Suprapubic skin (tissue), 4 donors: Measurements from ENCODE around the gene FMN1. TPM values are rescaled to one million over a fixed set of nuclear protein-coding genes. Genes with fewer than 3 reads are reported as not detected.

Experiments
- DNase-seq, 2 donors: peaks; one replicate each; pipeline ENCODE4 v3.0.0-alpha.2; 2019; ENCODE audit warnings: low spot score in 2 of 2
- H3K27ac ChIP-seq: fragments of 200-600 bp; sonication (generic); one replicate; pipeline ENCODE4 v1.5.1; 2019
- H3K27me3 ChIP-seq: fragments of 200-600 bp; sonication (generic); one replicate; pipeline ENCODE4 v1.5.1; 2019
- H3K36me3 ChIP-seq: fragments of 200-600 bp; sonication (generic); one replicate; pipeline ENCODE4 v1.5.1; 2019
- H3K4me1 ChIP-seq: fragments of 200-600 bp; sonication (generic); one replicate; pipeline ENCODE4 v1.5.1; 2019
- H3K4me3 ChIP-seq: fragments of 200-600 bp; sonication (generic); one replicate; pipeline ENCODE4 v1.5.1; 2019; ENCODE audit warnings: mild to moderate bottlenecking
- H3K9me3 ChIP-seq: fragments of 200-600 bp; sonication (generic); one replicate; pipeline ENCODE4 v1.5.1; 2019
- EP300 ChIP-seq: sonication (generic); formaldehyde crosslinking; IDR thresholded peaks from one replicate; pipeline ENCODE4 v1.6.1; 2017; ENCODE audit warnings: antibody characterized with exemption
- POLR2A ChIP-seq, 2 donors: fragments of 450-650 bp; IDR thresholded peaks; one replicate each; pipeline ENCODE4 v1.6.1; 2017; ENCODE audit warnings: antibody characterized with exemption in 2 of 2, mild to moderate bottlenecking in 2 of 2, moderate library complexity in 2 of 2
- POLR2AphosphoS5 ChIP-seq, 3 donors: sonication (generic); formaldehyde crosslinking; IDR thresholded peaks; one replicate each; pipeline ENCODE4 v1.6.1; 2017; ENCODE audit warnings: antibody characterized with exemption in 3 of 3
- WGBS: methylation state at CpG from one replicate; pipeline ENCODE4 v1.1.5; 2018; 5-methylcytosine and 5-hydroxymethylcytosine counted together
- total RNA-seq, 4 donors: library from RNA; depleted of rRNA; stranded (reverse); fragments of >200 nt; gene quantifications; one replicate each; pipeline ENCODE4 v1.1.0, GENCODE V29; 2016
- TF ChIP-seq, protein P1 (sequence below), 2 donors: fragments of 200-600 bp in 1 of 2; fragments of 450-650 bp in 1 of 2; sonication (generic) in 1 of 2; IDR thresholded peaks; one replicate each; pipeline ENCODE4 v1.5.1; 2016 to 2019; ENCODE audit warnings: antibody characterized with exemption in 2 of 2, mild to moderate bottlenecking in 1 of 2, moderate library complexity in 1 of 2

The FMN1 gene
- total RNA-seq, 4 donors from 2014 or later = 19.8 to 47.3 (median 33.1) TPM

DNA sequence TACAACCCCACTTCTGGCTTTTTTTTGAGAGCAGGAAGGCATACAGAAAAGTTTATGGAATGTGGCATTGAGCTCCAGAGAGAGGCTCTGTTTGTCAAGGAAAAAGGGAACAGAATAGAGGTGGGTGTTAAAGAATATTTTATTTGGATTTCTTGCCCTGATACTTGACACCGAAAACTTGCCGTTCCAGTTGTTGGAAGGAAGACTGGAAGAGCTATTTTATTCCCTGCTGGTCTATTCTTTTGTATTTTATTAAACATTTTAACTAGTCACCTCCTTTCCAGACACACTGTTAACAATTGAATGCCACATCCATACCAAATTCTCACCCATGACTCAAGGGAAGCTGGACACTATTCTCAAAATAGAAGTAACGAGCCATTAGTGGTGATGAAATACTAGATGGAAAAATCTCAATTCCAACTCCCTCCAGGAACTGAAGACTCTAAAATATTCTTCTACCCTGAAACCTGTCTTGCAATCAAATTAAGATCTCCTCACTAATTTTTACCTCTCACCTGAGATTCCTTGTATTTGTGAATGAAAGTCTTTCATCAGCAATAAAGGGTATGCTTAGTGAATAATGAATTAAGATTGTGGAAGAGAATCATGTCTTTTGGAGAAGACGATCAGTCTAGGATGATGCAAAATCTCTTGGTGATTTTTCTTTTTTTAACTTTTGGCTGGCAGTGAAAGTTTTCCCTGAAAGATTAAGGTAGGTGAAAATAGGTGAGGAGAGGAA is 448.2 kb downstream of the FMN1 start:
- Histone ChIP-seq H3K27me3 (no peaks in the 10 kb centered on the region), H3K9me3 (no peaks in the 10 kb centered on the region), H3K36me3 (no peaks in the 10 kb centered on the region), H3K27ac (no peak overlapping the region), H3K4me1 (no peaks in the 10 kb centered on the region), H3K4me3 (no peak overlapping the region)
- DNase-seq = no peak
- 73% methylated on average over 4 of the region's 4 CpGs for WGBS
- TF ChIP-seq EP300 (no peak), POLR2A (IDR thresholded peaks at IDR 0.05) (no peak), POLR2AphosphoS5 (IDR thresholded peaks at IDR 0.05) (no peak)
- TF ChIP-seq, protein P1, sequence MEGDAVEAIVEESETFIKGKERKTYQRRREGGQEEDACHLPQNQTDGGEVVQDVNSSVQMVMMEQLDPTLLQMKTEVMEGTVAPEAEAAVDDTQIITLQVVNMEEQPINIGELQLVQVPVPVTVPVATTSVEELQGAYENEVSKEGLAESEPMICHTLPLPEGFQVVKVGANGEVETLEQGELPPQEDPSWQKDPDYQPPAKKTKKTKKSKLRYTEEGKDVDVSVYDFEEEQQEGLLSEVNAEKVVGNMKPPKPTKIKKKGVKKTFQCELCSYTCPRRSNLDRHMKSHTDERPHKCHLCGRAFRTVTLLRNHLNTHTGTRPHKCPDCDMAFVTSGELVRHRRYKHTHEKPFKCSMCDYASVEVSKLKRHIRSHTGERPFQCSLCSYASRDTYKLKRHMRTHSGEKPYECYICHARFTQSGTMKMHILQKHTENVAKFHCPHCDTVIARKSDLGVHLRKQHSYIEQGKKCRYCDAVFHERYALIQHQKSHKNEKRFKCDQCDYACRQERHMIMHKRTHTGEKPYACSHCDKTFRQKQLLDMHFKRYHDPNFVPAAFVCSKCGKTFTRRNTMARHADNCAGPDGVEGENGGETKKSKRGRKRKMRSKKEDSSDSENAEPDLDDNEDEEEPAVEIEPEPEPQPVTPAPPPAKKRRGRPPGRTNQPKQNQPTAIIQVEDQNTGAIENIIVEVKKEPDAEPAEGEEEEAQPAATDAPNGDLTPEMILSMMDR (IDR thresholded peaks at IDR 0.05) = no peak

DNA sequence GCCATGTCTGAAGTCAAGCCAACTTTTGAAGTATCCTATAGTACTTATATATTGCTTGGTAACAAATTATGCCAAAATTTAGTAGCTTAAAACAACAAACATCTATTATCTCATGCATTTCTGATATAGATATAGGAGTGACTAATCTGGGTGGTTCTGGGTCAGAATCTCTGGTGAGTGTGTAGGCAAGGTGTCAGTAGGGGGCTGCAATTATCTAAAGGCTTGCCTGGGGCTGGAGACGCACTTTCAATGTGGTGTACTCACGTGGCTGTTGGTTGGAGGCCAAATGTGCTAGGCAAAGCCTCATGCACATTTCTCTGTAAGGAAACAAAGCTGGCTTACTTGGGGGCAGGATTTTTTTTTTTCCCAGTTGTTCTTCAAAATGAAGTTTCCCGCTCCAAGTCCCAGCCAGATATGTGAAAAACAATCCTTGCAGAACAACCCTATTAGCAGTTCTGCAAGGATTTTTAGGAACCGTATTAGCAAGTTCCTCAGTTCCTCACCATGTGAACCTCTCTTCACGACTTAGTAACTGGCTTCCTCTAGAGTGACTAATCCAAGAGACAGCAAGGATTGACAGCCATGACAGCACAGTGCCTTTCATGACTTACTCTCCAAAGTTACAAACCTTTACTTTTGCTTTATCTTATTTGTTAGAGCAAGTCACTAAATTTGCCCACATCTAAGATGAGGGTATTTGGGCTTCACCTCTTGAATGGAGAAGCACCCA is 450.9 kb downstream of the FMN1 start:
- no peaks in the 10 kb centered on the region for H3K27me3 ChIP-seq
- TF ChIP-seq, protein P1 (IDR thresholded peaks at IDR 0.05) = no peak
- TF ChIP-seq POLR2AphosphoS5 (IDR thresholded peaks at IDR 0.05) (no peak), POLR2A (IDR thresholded peaks at IDR 0.05) (no peak), EP300 (no peak)
- DNase-seq = no peak
- H3K36me3 ChIP-seq = no peaks in the 10 kb centered on the region
- H3K4me1 ChIP-seq = no peaks in the 10 kb centered on the region
- WGBS = 47% methylated on average over 4 of the region's 5 CpGs
- H3K9me3 ChIP-seq = no peaks in the 10 kb centered on the region
- H3K27ac ChIP-seq = no peak overlapping the region
- H3K4me3 ChIP-seq = no peak overlapping the region

DNA sequence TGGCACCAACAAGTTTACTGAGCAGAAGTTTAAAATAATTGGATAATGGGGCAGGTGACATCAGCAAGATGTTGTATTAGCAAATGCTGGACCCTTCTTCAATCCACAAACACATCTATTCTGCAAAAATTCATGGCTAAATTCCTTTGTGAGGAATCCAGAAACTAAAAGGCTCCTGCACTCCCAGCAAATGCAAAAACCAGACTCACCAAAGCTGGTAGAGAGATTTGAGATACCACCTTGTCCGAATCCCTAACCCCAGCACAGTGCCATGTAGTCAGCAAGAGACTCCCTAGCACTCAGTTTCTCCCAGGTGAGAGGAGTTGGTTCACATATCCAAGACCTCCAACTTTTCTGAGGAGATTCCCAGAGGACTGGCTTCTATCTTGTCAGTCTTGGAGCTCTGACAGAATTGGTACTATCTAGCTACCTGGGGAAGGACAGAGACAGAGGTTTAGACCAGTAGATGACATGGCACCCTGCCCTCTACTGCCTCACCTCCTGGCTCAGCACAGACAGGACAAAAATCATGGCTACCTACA is 454.9 kb downstream of the FMN1 start:
- 100% methylated on average over 1 of the region's 1 CpG for WGBS
- Histone ChIP-seq H3K27ac (no peak overlapping the region), H3K9me3 (no peaks in the 10 kb centered on the region), H3K36me3 (no peaks in the 10 kb centered on the region), H3K4me1 (no peaks in the 10 kb centered on the region), H3K4me3 (no peak overlapping the region), H3K27me3 (no peaks in the 10 kb centered on the region)
- DNase-seq = no peak
- TF ChIP-seq POLR2A (IDR thresholded peaks at IDR 0.05) (no peak), EP300 (no peak), POLR2AphosphoS5 (IDR thresholded peaks at IDR 0.05) (no peak)
- TF ChIP-seq, protein P1 (IDR thresholded peaks at IDR 0.05) = no peak

DNA sequence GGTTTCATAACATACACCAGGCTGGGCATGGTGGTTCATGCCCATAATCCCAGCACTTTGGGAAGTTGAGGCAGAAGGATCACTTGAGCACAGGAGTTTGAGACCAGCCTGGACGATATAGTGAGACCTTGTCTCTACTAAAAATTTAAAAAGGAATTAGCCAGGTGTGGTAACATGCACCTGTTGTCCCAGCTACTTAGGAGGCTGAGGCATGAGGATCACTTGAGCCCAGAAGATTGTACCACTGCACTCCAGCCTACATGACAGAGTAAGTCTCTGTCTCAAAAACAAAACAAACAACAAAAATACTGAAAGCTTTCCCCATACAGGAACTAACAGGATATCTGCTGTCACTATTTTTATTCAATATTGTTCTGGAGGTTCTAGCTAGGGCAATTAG is 455.8 kb downstream of the FMN1 start:
- no peaks in the 10 kb centered on the region for H3K27me3 ChIP-seq
- no peak overlapping the region for H3K4me3 ChIP-seq
- no peaks in the 10 kb centered on the region for H3K4me1 ChIP-seq
- H3K27ac ChIP-seq = no peak overlapping the region
- H3K36me3 ChIP-seq = no peaks in the 10 kb centered on the region
- TF ChIP-seq POLR2AphosphoS5 (IDR thresholded peaks at IDR 0.05) (no peak), POLR2A (IDR thresholded peaks at IDR 0.05) (no peak), EP300 (no peak)
- TF ChIP-seq, protein P1 (IDR thresholded peaks at IDR 0.05) = no peak
- DNase-seq = no peak
- WGBS = 86% methylated on average over 1 of the region's 1 CpG
- H3K9me3 ChIP-seq = no peaks in the 10 kb centered on the region

DNA sequence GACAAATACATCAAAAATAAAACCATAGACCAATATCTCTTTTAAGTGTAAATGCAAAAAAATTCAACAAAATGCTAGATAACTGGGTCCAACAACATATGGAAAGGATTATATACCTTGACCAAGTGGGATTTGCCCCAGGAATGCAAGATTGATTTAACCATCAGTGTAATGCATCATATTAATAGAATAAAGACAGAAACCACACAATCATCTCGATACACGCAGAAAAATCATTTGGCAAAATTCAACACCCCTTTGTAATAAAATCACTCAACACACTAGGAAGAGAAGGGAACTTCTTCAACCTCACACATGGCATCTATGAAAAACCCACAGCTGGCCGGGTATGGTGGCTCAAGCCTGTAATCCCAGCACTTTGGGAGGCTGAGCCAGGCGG is 457.2 kb downstream of the FMN1 start:
- H3K27me3 ChIP-seq = no peaks in the 10 kb centered on the region
- no peaks in the 10 kb centered on the region for H3K9me3 ChIP-seq
- no peak overlapping the region for H3K27ac ChIP-seq
- DNase-seq = no peak
- H3K4me3 ChIP-seq = no peak overlapping the region
- H3K36me3 ChIP-seq = no peaks in the 10 kb centered on the region
- no peaks in the 10 kb centered on the region for H3K4me1 ChIP-seq
- TF ChIP-seq POLR2A (IDR thresholded peaks at IDR 0.05) (no peak), POLR2AphosphoS5 (IDR thresholded peaks at IDR 0.05) (no peak), EP300 (no peak)
- TF ChIP-seq, protein P1 (IDR thresholded peaks at IDR 0.05) = no peak
- 80% methylated on average over 4 of the region's 4 CpGs for WGBS
